Spleen (tissue), 11 donors: ENCODE measurements around the gene CCDC192. TPM values are rescaled to one million over a fixed set of nuclear protein-coding genes. Genes with fewer than 3 reads are reported as not detected.

Source experiments
- DNase-seq: peaks from one replicate; pipeline ENCODE4 v3.0.0-alpha.2; 2020
- H3K27ac ChIP-seq, 8 donors: fragments of 200-600 bp; sonication (generic) in 7 of 8; 1 replicate in 4 of 8; 2 replicates in 4 of 8; pipeline versions ENCODE4 v1.5.0 to v1.8.0; 2016 to 2021; ENCODE audit warnings: inconsistent platforms in 4 of 8, mild to moderate bottlenecking in 4 of 8, moderate library complexity in 1 of 8
- H3K27me3 ChIP-seq, 7 donors: fragments of 200-600 bp; sonication (generic) in 6 of 7; replicated peaks in 1 of 7; 1 replicate in 4 of 7; 2 replicates in 3 of 7; pipeline versions ENCODE4 v1.5.0 to v1.8.0; 2016 to 2021; ENCODE audit warnings: inconsistent platforms in 3 of 7, mild to moderate bottlenecking in 1 of 7
- H3K36me3 ChIP-seq, 6 donors: fragments of 200-600 bp; sonication (generic) in 5 of 6; 1 replicate in 4 of 6; 2 replicates in 2 of 6; pipeline versions ENCODE4 v1.5.0 to v1.8.0; 2016 to 2021; ENCODE audit warnings: inconsistent platforms in 2 of 6
- H3K4me1 ChIP-seq, 6 donors: fragments of 200-600 bp; sonication (generic) in 5 of 6; 1 replicate in 3 of 6; 2 replicates in 3 of 6; pipeline versions ENCODE4 v1.5.0 to v1.8.0; 2016 to 2021; ENCODE audit warnings: inconsistent platforms in 3 of 6
- H3K4me3 ChIP-seq, 8 donors: fragments of 200-600 bp; sonication (generic) in 7 of 8; 1 replicate in 4 of 8; 2 replicates in 4 of 8; pipeline versions ENCODE4 v1.5.0 to v1.8.0; 2016 to 2021; ENCODE audit warnings: inconsistent platforms in 4 of 8, mild to moderate bottlenecking in 4 of 8, moderate library complexity in 2 of 8
- H3K9me3 ChIP-seq, 8 donors: fragments of 200-600 bp; sonication (generic) in 7 of 8; 1 replicate in 4 of 8; 2 replicates in 4 of 8; pipeline versions ENCODE4 v1.5.0 to v1.8.0; 2016 to 2021; ENCODE audit warnings: inconsistent platforms in 4 of 8
- CTCF ChIP-seq, 11 experiments: fragments of 200-600 bp in 7 of 11; fragments of 450-650 bp in 4 of 11; sonication (generic) in 4 of 11; IDR thresholded peaks in 8 of 11; conservative IDR thresholded peaks in 3 of 11; 1 replicate in 7 of 11; 2 replicates in 4 of 11; pipeline versions ENCODE4 v1.4.0 to v1.8.0; 2016 to 2021; ENCODE audit warnings: antibody characterized with exemption in 11 of 11, inconsistent platforms in 4 of 11, mild to moderate bottlenecking in 1 of 11
- POLR2A ChIP-seq, 3 donors: fragments of 450-650 bp; IDR thresholded peaks; one replicate each; pipeline ENCODE4 v1.5.1; 2017; ENCODE audit warnings: antibody characterized with exemption in 3 of 3, mild to moderate bottlenecking in 1 of 3
- POLR2AphosphoS5 ChIP-seq, 3 donors: sonication (generic); formaldehyde crosslinking; IDR thresholded peaks; one replicate each; pipeline ENCODE4 v1.5.1; 2017; ENCODE audit warnings: antibody characterized with exemption in 3 of 3
- whole genome bisulfite sequencing, 5 donors: extraction: QIAGEN DNeasy Blood & Tissue Kit in 3 of 5; methylation state at CpG; one replicate each; pipeline versions ENCODE4 v1.1.5 to v1.1.7; 2013 to 2018; 5-methylcytosine and 5-hydroxymethylcytosine counted together
- intact Hi-C: fragments of 100-400 bp; cut with DNase I; formaldehyde crosslinking; loops from one replicate; pipeline ENCODE4 v1.15.0; 2023; ENCODE audit warnings: low total_unique reads
- polyA plus RNA-seq, 3 donors: library from polyadenylated mRNA; stranded (reverse); fragments of 200-250 nt; gene quantifications; one replicate each; pipeline ENCODE4 v1.2.1, GENCODE V29; 2013
- total RNA-seq, 7 donors: library from RNA; depleted of rRNA in 3 of 7; stranded (reverse); fragments of >200 nt in 3 of 7; fragmentation: NEBNext Ultra II Directional in 4 of 7; extraction: Animal tissue kit (Norgen Biotek cat#: 25700) in 4 of 7; gene quantifications; one replicate each; pipeline versions ENCODE4 v1.1.0 to v1.2.1, GENCODE V29; 2016 to 2021
- donor health status: healthy with polysubstance abuse.
- donor health status: DM: no; HTN: no; CAD: no; lungs with moderate emphysema.
- donor health status: DM: no; HTN: no; CAD: no.
- donor health status: Bipolar disorder and iron deficiency.
- donor health status: healthy.
- donor health status: DM: no; HTN: no; CAD: no.
- donor health status: DM: yes; HTN: yes; CAD: no.

Gene CCDC192
- total and polyA plus RNA-seq, 10 donors, result not detected

- H3K27me3 ChIP-seq, result no peaks in the 10 kb centered on the region
- TF ChIP-seq POLR2A (IDR thresholded peaks at IDR 0.05), result no peak
- no peak for TF ChIP-seq POLR2AphosphoS5 (IDR thresholded peaks at IDR 0.05)
- no peak for TF ChIP-seq CTCF (IDR thresholded peaks at IDR 0.05 in 8 of 11, conservative IDR thresholded peaks at IDR 0.05 in 3 of 11)
- H3K4me1 ChIP-seq, result peaks cover 0 to 8% (median 0%) of the 10 kb centered on the region in 6 donors
- DNase-seq, result no peak
- no peak overlapping the region for H3K4me3 ChIP-seq
- no peaks in the 10 kb centered on the region for H3K9me3 ChIP-seq
- intact Hi-C loops, result no loop called here
- peak overlapping the region in 1 of 8 donors; percentile 11 for H3K27ac ChIP-seq
- no peaks in the 10 kb centered on the region for H3K36me3 ChIP-seq
- 56 to 82% (median 68%) methylated on average over 6 of the region's 6 CpGs for WGBS, 5 donors
Measured at GRCh38 chr5:127936439-127936972, 233.3 kb downstream of the CCDC192 start.

GRCh38 chr5:127938746-127939145 lies 235.6 kb downstream of the CCDC192 start:
- Histone ChIP-seq H3K27me3 (no peaks in the 10 kb centered on the region), H3K4me1 (peaks cover 0 to 14% (median 5%) of the 10 kb centered on the region in 6 donors), H3K9me3 (no peaks in the 10 kb centered on the region), H3K4me3 (no peak overlapping the region), H3K27ac (no peak overlapping the region), H3K36me3 (no peaks in the 10 kb centered on the region)
- intact Hi-C loops, result no loop called here
- WGBS, 5 donors, result 90 to 98% (median 97%) methylated on average over 2 of the region's 2 CpGs
- no peak for DNase-seq
- no peak for TF ChIP-seq POLR2A (IDR thresholded peaks at IDR 0.05)
- no peak for TF ChIP-seq POLR2AphosphoS5 (IDR thresholded peaks at IDR 0.05)
- no peak for TF ChIP-seq CTCF (IDR thresholded peaks at IDR 0.05 in 8 of 11, conservative IDR thresholded peaks at IDR 0.05 in 3 of 11)

GRCh38 chr5:127940854-127941253 lies 237.7 kb downstream of the CCDC192 start:
- Histone ChIP-seq H3K36me3 (no peaks in the 10 kb centered on the region), H3K9me3 (no peaks in the 10 kb centered on the region), H3K27me3 (no peaks in the 10 kb centered on the region), H3K4me1 (peaks cover 0 to 14% (median 7%) of the 10 kb centered on the region in 6 donors), H3K4me3 (no peak overlapping the region), H3K27ac (peak overlapping the region in 2 of 8 donors; percentile 39 to 67)
- intact Hi-C loops, result no loop called here
- TF ChIP-seq POLR2A (IDR thresholded peaks at IDR 0.05) (no peak), CTCF (IDR thresholded peaks at IDR 0.05 in 8 of 11, conservative IDR thresholded peaks at IDR 0.05 in 3 of 11) (no peak), POLR2AphosphoS5 (IDR thresholded peaks at IDR 0.05) (no peak)
- DNase-seq, result no peak
- WGBS, 5 donors, result 60 to 74% (median 69%) methylated on average over 1 of the region's 1 CpG

- intact Hi-C loops, result no loop called here
- WGBS, 5 donors, result 48 to 64% (median 59%) methylated on average over 9 of the region's 9 CpGs
- Histone ChIP-seq H3K4me1 (peaks cover 0 to 12% (median 6%) of the 10 kb centered on the region in 6 donors), H3K27ac (peak overlapping the region in 2 of 8 donors; percentile 39 to 67), H3K4me3 (peak overlapping the region in 2 of 8 donors; percentile 6 to 7), H3K27me3 (no peaks in the 10 kb centered on the region), H3K36me3 (no peaks in the 10 kb centered on the region), H3K9me3 (no peaks in the 10 kb centered on the region)
- TF ChIP-seq POLR2AphosphoS5 (IDR thresholded peaks at IDR 0.05) (no peak), CTCF (IDR thresholded peaks at IDR 0.05 in 8 of 11, conservative IDR thresholded peaks at IDR 0.05 in 3 of 11) (no peak), POLR2A (IDR thresholded peaks at IDR 0.05) (no peak)
- no peak for DNase-seq
Measured at GRCh38 chr5:127941646-127942045, 238.5 kb downstream of the CCDC192 start.
